Dendritic cell treated with granulocyte-macrophage colony-stimulating factor and Interleukin-4, amounts not matched to agents 40 ng/mL and 50 ng/mL, for 4 days (primary cell): ENCODE results near the gene TMCC1.

Experiments
- H3K27ac Mint-ChIP-seq: one replicate; pipeline ENCODE4 v1.8.0; 2022; ENCODE audit warnings: mild to moderate bottlenecking, mixed read lengths
- H3K27me3 Mint-ChIP-seq: one replicate; pipeline ENCODE4 v1.8.0; 2022; ENCODE audit warnings: mild to moderate bottlenecking, mixed read lengths
- H3K36me3 Mint-ChIP-seq: one replicate; pipeline ENCODE4 v1.8.0; 2022; ENCODE audit warnings: low read depth, mixed read lengths
- H3K4me1 Mint-ChIP-seq: one replicate; pipeline ENCODE4 v1.8.0; 2022; ENCODE audit warnings: low read depth, mixed read lengths
- H3K4me3 Mint-ChIP-seq: one replicate; pipeline ENCODE4 v1.8.0; 2022; ENCODE audit warnings: mild to moderate bottlenecking, moderate library complexity, mixed read lengths
- H3K9me3 Mint-ChIP-seq: one replicate; pipeline ENCODE4 v1.8.0; 2022; ENCODE audit warnings: mixed read lengths
- intact Hi-C: fragments of 100-400 bp; cut with micrococcal nuclease; formaldehyde crosslinking; loops from one replicate; pipeline ENCODE4 v1.15.0; 2022

TMCC1 gene

GRCh38 chr3:129623447-129624118 is 269.9 kb downstream of the TMCC1 start:
- H3K9me3 Mint-ChIP-seq: no peaks in the 10 kb centered on the region

DNA sequence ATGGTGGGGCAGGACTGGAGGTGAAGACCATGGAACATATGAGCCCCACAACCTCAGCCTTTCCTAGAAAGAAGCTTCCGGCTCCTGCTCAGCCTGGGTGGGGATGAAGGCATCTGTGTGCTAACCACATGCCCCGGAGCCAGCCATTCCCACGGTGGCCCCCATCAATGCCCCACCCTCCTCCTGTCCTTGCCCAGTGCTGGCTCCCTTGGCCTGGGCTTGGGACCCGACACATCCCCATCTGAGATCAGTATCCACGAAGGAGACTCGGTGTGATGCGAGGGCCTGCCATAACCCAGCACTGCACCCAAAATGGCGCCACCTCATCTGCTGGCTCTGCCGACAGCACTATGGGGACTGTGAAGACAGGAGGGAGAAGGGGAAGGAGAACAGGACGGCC is 270.6 kb downstream of the TMCC1 start:
- Mint-ChIP-seq H3K27me3 (no peaks in the 10 kb centered on the region), H3K9me3 (no peaks in the 10 kb centered on the region), H3K36me3 (peaks cover 9% of the 10 kb centered on the region), H3K4me1 (peaks cover 91% of the 10 kb centered on the region), H3K4me3 (no peak overlapping the region), H3K27ac (peak overlapping the region; percentile 95)
- intact Hi-C loops: no loop called here

More at GRCh38 chr3:129623447-129624118, 269.9 kb downstream of the TMCC1 start:
- peak overlapping the region; percentile 95 for H3K27ac Mint-ChIP-seq
- H3K4me1 Mint-ChIP-seq: peaks cover 89% of the 10 kb centered on the region
- peaks cover 9% of the 10 kb centered on the region for H3K36me3 Mint-ChIP-seq
- intact Hi-C loops: no loop called here
- H3K4me3 Mint-ChIP-seq: no peak overlapping the region
- H3K27me3 Mint-ChIP-seq: no peaks in the 10 kb centered on the region

DNA sequence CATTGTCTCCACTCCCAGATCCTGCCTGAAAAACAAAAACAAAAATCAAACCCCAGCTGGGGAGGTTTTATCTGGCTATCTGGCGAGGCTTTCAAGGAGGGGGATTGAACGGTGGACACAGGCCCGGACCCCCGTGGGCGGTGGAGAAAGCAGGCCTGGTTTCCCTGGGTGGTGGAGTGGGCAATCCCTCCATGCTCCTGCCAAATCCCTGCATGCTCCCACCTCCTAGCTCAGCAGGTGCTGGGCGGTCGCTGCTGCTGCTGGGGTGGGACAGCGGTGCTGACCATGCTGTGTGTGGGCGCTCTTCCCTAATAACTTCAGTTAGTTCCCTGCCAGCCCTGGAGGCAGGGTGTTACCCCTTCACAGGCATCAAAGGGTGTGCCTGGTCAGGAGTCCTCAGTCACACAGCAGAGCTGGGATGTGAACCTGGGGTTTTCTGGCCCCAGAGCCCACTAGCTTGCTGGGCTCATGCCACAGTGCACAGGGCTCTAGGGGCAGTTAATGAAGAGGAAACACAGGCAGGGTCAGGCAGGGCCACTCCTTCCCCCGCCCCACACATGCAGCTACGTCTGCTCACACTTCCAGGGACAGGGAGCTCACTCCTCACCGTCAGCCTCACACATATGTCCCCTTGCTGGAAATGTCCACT is 271.2 kb downstream of the TMCC1 start:
- peaks cover 91% of the 10 kb centered on the region for H3K4me1 Mint-ChIP-seq
- peaks cover 4% of the 10 kb centered on the region for H3K36me3 Mint-ChIP-seq
- no peaks in the 10 kb centered on the region for H3K9me3 Mint-ChIP-seq
- H3K27ac Mint-ChIP-seq: peak overlapping the region; percentile 95
- no peaks in the 10 kb centered on the region for H3K27me3 Mint-ChIP-seq
- no peak overlapping the region for H3K4me3 Mint-ChIP-seq
- intact Hi-C loops: no loop called here

DNA sequence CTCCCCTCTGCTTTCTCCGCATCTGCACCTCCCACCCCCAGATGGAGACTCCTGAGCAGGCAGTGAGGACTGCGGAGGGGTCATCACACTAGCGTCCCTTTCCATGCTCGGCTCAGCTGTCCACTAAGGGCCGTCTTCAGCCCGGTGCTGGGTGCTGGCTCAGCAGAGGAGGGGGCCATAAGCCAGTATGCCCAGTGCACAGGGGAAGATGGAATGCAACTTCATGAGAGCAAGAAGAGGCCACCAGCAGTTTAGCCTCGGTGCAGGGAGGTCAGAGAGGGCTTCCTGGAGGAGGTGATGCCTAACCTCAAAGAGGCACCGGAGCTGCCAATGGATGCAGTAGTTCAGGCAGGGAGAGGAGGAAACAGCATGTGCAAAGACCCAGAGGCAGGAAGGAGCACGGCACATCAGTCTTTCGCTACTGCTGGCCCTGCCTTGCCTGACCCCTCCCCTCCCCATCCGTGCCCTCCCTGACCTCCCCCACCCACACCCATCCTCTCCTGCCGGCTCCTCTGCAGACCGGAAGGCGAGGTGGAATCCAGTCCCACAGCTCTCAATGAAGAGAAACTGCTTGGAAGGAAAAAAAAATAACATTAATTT is 271.8 kb downstream of the TMCC1 start:
- Mint-ChIP-seq H3K36me3 (no peaks in the 10 kb centered on the region), H3K27me3 (no peaks in the 10 kb centered on the region), H3K9me3 (no peaks in the 10 kb centered on the region), H3K4me1 (peaks cover 93% of the 10 kb centered on the region), H3K4me3 (no peak overlapping the region), H3K27ac (peak overlapping the region; percentile 95)
- intact Hi-C loops: no loop called here

DNA sequence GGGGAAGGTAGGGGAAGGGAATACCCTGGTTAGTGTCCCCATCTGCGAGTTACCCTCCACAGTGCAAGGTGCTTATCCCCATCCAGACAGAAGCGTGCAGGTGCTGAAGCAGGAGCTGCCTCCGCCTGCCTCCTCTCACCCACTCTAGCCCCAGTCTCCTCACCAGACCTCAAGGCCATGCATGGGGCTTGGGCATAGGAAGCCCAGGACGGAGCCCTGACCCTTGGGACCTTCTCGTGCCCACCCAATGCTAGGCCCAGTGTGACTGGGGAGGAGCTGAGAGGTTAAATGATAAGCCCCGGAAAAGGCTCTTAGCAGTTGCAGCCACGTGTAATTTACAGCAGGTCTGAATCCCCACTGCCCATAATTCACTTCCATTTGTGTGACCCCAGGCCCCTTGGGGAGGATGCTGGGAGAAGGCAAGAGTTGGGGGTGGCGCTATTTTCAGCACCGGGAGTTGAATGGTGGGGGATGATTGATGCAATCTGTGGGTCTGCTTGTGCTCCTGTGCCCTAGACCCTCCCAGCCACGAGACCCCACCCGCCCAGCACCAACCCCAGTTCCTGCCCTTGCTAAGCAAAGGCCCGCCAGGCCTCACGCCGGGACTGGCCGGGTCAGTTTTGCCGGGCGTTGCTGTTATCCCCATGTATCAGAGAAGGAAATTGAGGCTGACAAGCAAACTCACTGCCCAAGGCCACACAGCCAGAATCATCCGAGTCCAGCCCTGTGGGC is 272.5 kb downstream of the TMCC1 start:
- H3K4me3 Mint-ChIP-seq: no peak overlapping the region
- H3K4me1 Mint-ChIP-seq: peaks cover 95% of the 10 kb centered on the region
- intact Hi-C loops: no loop called here
- H3K27ac Mint-ChIP-seq: peak overlapping the region; percentile 95
- no peaks in the 10 kb centered on the region for H3K27me3 Mint-ChIP-seq
- H3K9me3 Mint-ChIP-seq: no peaks in the 10 kb centered on the region
- no peaks in the 10 kb centered on the region for H3K36me3 Mint-ChIP-seq

- peaks cover 95% of the 10 kb centered on the region for H3K4me1 Mint-ChIP-seq
- no peaks in the 10 kb centered on the region for H3K27me3 Mint-ChIP-seq
- H3K27ac Mint-ChIP-seq: peak overlapping the region; percentile 90
- H3K9me3 Mint-ChIP-seq: no peaks in the 10 kb centered on the region
- intact Hi-C loops: loop anchor here (5.0 kb wide), 1 partner anchor 42 kb away; no protein-coding TSS in a partner anchor
- no peaks in the 10 kb centered on the region for H3K36me3 Mint-ChIP-seq
- no peak overlapping the region for H3K4me3 Mint-ChIP-seq
These were observed 273.8 kb downstream of the TMCC1 start for GRCh38 chr3:129619726-129620162.

DNA sequence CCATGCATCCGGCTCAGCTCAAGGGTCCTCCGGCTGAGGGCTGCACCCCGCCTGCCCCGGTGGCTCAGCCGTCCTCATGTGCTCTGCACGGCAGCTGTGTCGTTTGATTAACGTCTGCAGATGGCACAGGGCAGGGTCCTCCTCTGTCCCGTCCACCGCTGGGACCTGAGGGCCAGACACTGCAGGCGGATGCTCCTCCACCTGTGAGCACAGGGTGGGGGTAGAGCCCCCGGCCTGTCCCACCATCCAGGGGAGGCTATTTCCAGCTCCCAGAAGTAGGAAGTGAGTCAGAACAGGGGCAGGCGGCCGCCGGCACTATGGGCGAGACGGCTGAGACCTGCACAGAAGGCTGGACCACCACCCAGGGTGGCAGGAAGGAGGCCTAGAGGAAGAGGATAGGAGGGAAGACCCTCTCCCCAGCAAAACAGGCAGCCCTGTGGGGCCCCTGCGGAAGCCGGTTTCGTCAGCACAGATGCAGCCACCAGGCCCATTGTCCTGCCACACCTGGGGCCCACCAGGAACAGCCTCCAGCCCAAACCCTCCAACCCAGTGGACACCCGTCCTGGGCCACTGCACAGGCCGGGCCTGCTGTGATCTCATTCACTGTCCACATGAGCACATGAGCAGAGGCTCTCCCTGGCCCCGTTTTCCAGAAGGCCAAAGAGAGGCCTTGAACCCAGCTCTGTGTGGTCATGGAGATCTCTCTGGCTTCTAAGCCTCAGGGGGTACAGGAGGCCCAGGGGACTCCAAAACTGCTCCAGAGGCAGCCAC is 274.4 kb downstream of the TMCC1 start:
- H3K27ac Mint-ChIP-seq: peak overlapping the region; percentile 90
- intact Hi-C loops: loop anchor here (5.0 kb wide), 1 partner anchor 42 kb away; no protein-coding TSS in a partner anchor
- H3K9me3 Mint-ChIP-seq: no peaks in the 10 kb centered on the region
- peaks cover 95% of the 10 kb centered on the region for H3K4me1 Mint-ChIP-seq
- peak overlapping the region; percentile 60 for H3K4me3 Mint-ChIP-seq
- no peaks in the 10 kb centered on the region for H3K27me3 Mint-ChIP-seq
- no peaks in the 10 kb centered on the region for H3K36me3 Mint-ChIP-seq

DNA sequence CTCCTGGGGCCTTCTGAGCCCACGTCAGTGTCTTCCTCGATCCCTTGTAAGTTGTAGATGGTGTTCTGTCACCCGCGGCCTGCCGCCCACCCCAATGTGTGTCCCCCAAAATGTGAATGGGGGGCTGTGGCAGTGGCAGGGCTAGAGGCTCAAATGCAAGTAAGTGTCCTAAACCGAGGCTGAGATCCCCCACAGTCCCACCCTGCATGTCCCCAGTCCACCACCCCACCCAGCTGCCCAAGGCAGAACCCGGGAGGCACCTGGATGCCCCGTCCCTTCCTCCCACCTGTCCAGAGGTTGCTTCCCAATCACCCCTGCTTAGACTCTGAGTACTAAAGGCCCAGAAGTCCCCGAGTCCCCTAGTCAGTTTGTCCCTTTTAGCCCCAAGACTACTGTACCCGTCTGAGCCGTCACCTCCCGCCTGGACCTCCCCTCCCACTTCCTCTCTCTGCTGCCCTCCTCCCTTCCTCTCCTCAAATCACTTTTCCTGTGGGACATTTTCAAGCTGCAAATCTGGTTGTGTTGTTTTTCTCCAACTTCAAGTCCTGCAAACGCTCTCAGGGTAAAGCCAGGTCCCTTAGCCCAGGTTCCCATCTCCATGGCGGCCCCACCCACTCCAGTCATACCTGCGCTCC is 275.2 kb downstream of the TMCC1 start:
- Mint-ChIP-seq H3K9me3 (no peaks in the 10 kb centered on the region), H3K4me3 (peak overlapping the region; percentile 60), H3K27me3 (no peaks in the 10 kb centered on the region), H3K27ac (peak overlapping the region; percentile 90), H3K36me3 (no peaks in the 10 kb centered on the region), H3K4me1 (peaks cover 91% of the 10 kb centered on the region)
- intact Hi-C loops: loop anchor here (5.0 kb wide), 1 partner anchor 41 kb away; no protein-coding TSS in a partner anchor

GRCh38 chr3:129617381-129618185 is 275.9 kb downstream of the TMCC1 start:
- Mint-ChIP-seq H3K4me1 (peaks cover 91% of the 10 kb centered on the region), H3K9me3 (no peaks in the 10 kb centered on the region), H3K4me3 (no peak overlapping the region), H3K27me3 (no peaks in the 10 kb centered on the region), H3K36me3 (no peaks in the 10 kb centered on the region), H3K27ac (peak overlapping the region; percentile 90)
- intact Hi-C loops: loop anchor here (5.0 kb wide), 1 partner anchor 40 kb away; no protein-coding TSS in a partner anchor

GRCh38 chr3:129616713-129617112 is 276.8 kb downstream of the TMCC1 start:
- intact Hi-C loops: loop anchor here (5.0 kb wide), 1 partner anchor 39 kb away; no protein-coding TSS in a partner anchor
- Mint-ChIP-seq H3K27ac (peak overlapping the region; percentile 90), H3K4me1 (peaks cover 91% of the 10 kb centered on the region), H3K27me3 (peaks cover under 1% of the 10 kb centered on the region), H3K4me3 (no peak overlapping the region), H3K36me3 (no peaks in the 10 kb centered on the region), H3K9me3 (no peaks in the 10 kb centered on the region)

DNA sequence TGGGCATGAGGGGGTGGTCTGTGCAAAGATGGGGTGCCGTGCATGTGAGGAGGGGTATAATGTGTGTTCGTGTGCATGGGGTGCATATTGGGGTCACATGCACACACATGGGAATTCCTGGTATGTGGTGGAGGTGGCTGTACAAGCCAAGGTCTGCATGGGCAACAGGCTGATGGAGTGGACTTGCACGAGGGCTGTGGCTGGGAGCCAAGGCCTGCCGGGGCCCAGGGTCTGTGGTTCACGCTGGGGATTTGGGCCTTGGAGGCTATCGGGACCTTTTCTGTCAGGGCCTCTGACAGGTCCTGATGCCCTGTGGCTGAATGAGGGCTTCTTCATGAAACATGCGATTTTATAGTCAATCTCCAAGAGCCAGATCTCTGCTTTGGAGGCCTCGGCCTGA is 277.2 kb downstream of the TMCC1 start:
- H3K27ac Mint-ChIP-seq: peak overlapping the region; percentile 90
- peak overlapping the region; percentile 45 for H3K4me3 Mint-ChIP-seq
- peaks cover 4% of the 10 kb centered on the region for H3K27me3 Mint-ChIP-seq
- intact Hi-C loops: loop anchor here (5.0 kb wide), 1 partner anchor 39 kb away; no protein-coding TSS in a partner anchor
- no peaks in the 10 kb centered on the region for H3K9me3 Mint-ChIP-seq
- peaks cover 91% of the 10 kb centered on the region for H3K4me1 Mint-ChIP-seq
- no peaks in the 10 kb centered on the region for H3K36me3 Mint-ChIP-seq

- Mint-ChIP-seq H3K36me3 (no peaks in the 10 kb centered on the region), H3K4me3 (peak overlapping the region; percentile 45), H3K27me3 (peaks cover 4% of the 10 kb centered on the region), H3K9me3 (no peaks in the 10 kb centered on the region), H3K4me1 (peaks cover 92% of the 10 kb centered on the region), H3K27ac (peak overlapping the region; percentile 90)
- intact Hi-C loops: loop anchor here (5.0 kb wide), 1 partner anchor 39 kb away; no protein-coding TSS in a partner anchor
These were observed 277.7 kb downstream of the TMCC1 start for GRCh38 chr3:129615751-129616281.
